WTC11 (cell line): ENCODE data around the gene TMEM271. TPM values are rescaled to one million over a fixed set of nuclear protein-coding genes. Genes with fewer than 3 reads are reported as not detected.

Source experiments
- ATAC-seq: fragments of 200-7000 bp; cut with Tn5 transposase; 2 replicates; pipeline ENCODE4 v1.10.0; 2021; ENCODE audit warnings: mild to moderate bottlenecking, moderate library complexity
- CTCF ChIA-PET: fragments of 300-600 bp; sonication (Branson Sonifier 250); formaldehyde crosslinking; loops from one replicate; lab custom pipeline; 2021; ENCODE audit warnings: antibody characterized with exemption; lab: Charles Lee
- POLR2A ChIA-PET: fragments of 350-600 bp; sonication (Branson Sonifier 250); formaldehyde crosslinking; loops from one replicate; lab custom pipeline; 2021; ENCODE audit warnings: antibody characterized with exemption; lab: Charles Lee
- DNase-seq: peaks from one replicate; pipeline ENCODE4 v3.0.0; 2021; ENCODE audit warnings: low spot score
- H3K27ac Mint-ChIP-seq: 2 replicates; pipeline ENCODE4 v1.8.0; 2021; ENCODE audit warnings: mixed read lengths
- H3K27me3 Mint-ChIP-seq: 2 replicates; pipeline ENCODE4 v1.8.0; 2021; ENCODE audit warnings: low read depth, mild to moderate bottlenecking, moderate library complexity, mixed read lengths
- H3K36me3 Mint-ChIP-seq: 2 replicates; pipeline ENCODE4 v1.8.0; 2021; ENCODE audit warnings: mixed read lengths
- H3K4me1 Mint-ChIP-seq: 2 replicates; pipeline ENCODE4 v1.8.0; 2022; ENCODE audit warnings: mixed read lengths
- H3K4me3 Mint-ChIP-seq: 2 replicates; pipeline ENCODE4 v1.8.0; 2021; ENCODE audit warnings: mild to moderate bottlenecking, moderate library complexity, mixed read lengths
- H3K9me3 Mint-ChIP-seq: 2 replicates; pipeline ENCODE4 v1.8.0; 2021; ENCODE audit warnings: mixed read lengths
- CREB1 ChIP-seq: sonication (generic); formaldehyde crosslinking; IDR thresholded peaks from 2 replicates; pipeline ENCODE4 v1.8.0; 2023; ENCODE audit warnings: mild to moderate bottlenecking, missing genetic modification reagents
- ERG ChIP-seq: fragments of 250-450 bp; sonication (Bioruptor Pico); IDR thresholded peaks from 2 replicates; pipeline ENCODE4 v1.8.0; 2021; ENCODE audit warnings: mild to moderate bottlenecking
- ESRRA ChIP-seq: sonication (generic); formaldehyde crosslinking; IDR thresholded peaks from 2 replicates; pipeline ENCODE4 v1.8.1; 2022; ENCODE audit warnings: mild to moderate bottlenecking, missing genetic modification reagents, borderline replicate concordance
- FOXJ3 ChIP-seq: sonication (generic); formaldehyde crosslinking; IDR thresholded peaks from 2 replicates; pipeline ENCODE4 v1.9.0; 2021; ENCODE audit warnings: missing genetic modification reagents, mild to moderate bottlenecking, borderline replicate concordance
- FOXP1 ChIP-seq: sonication (generic); formaldehyde crosslinking; IDR thresholded peaks from 2 replicates; pipeline ENCODE4 v1.8.0; 2022; ENCODE audit warnings: missing genetic modification reagents, mild to moderate bottlenecking, moderate library complexity, borderline replicate concordance
- GRHL2 ChIP-seq: fragments of 250-450 bp; sonication (Bioruptor Pico); IDR thresholded peaks from 2 replicates; pipeline ENCODE4 v1.8.0; 2022; ENCODE audit warnings: mild to moderate bottlenecking, moderate library complexity; ENCODE audit not compliant: insufficient replicate concordance, severe bottlenecking
- GTF2I ChIP-seq: fragments of 250-450 bp; sonication (Bioruptor Pico); conservative IDR thresholded peaks from 2 replicates; pipeline ENCODE4 v1.4.0; 2021; ENCODE audit warnings: mild to moderate bottlenecking
- NR1H2 ChIP-seq: sonication (generic); formaldehyde crosslinking; IDR thresholded peaks from 2 replicates; pipeline ENCODE4 v1.9.0; 2021; ENCODE audit warnings: mild to moderate bottlenecking, moderate library complexity, missing genetic modification reagents
- NR3C1 ChIP-seq: sonication (generic); formaldehyde crosslinking; conservative IDR thresholded peaks from 2 replicates; pipeline ENCODE4 v1.8.1; 2023; ENCODE audit warnings: low read depth, mild to moderate bottlenecking, missing genetic modification reagents
- PRDM15 ChIP-seq: sonication (generic); formaldehyde crosslinking; IDR thresholded peaks from 2 replicates; pipeline ENCODE4 v1.8.0; 2022; ENCODE audit warnings: missing genetic modification reagents
- PREB ChIP-seq: sonication (generic); formaldehyde crosslinking; IDR thresholded peaks from 2 replicates; pipeline ENCODE4 v1.8.1; 2022; ENCODE audit warnings: mild to moderate bottlenecking, missing genetic modification reagents, moderate library complexity, borderline replicate concordance
- SP1 ChIP-seq: sonication (generic); formaldehyde crosslinking; conservative IDR thresholded peaks from 2 replicates; pipeline ENCODE4 v1.8.1; 2022; ENCODE audit warnings: missing genetic modification reagents
- USF1 ChIP-seq: sonication (generic); formaldehyde crosslinking; IDR thresholded peaks from 2 replicates; pipeline ENCODE4 v1.8.0; 2022; ENCODE audit warnings: mild to moderate bottlenecking, missing genetic modification reagents
- USF2 ChIP-seq: sonication (generic); formaldehyde crosslinking; IDR thresholded peaks from 2 replicates; pipeline ENCODE4 v1.8.1; 2023; ENCODE audit warnings: mild to moderate bottlenecking, missing genetic modification reagents, moderate library complexity
- ZNF138 ChIP-seq: sonication (generic); formaldehyde crosslinking; conservative IDR thresholded peaks from 2 replicates; pipeline ENCODE4 v1.8.1; 2022; ENCODE audit warnings: mild to moderate bottlenecking, moderate library complexity, missing genetic modification reagents
- ZNF263 ChIP-seq: sonication (generic); formaldehyde crosslinking; IDR thresholded peaks from 2 replicates; pipeline ENCODE4 v1.8.1; 2022; ENCODE audit warnings: low read depth, mild to moderate bottlenecking, moderate library complexity, missing genetic modification reagents
- ZNF512 ChIP-seq: sonication (generic); formaldehyde crosslinking; IDR thresholded peaks from 2 replicates; pipeline ENCODE4 v1.8.1; 2022; ENCODE audit warnings: missing genetic modification reagents, borderline replicate concordance
- total RNA-seq: library from RNA; stranded (reverse); gene quantifications from 3 replicates; pipeline ENCODE4 v1.2.3, GENCODE V29; 2021

The TMEM271 gene
- total RNA-seq, 1 experiment from 2014 or later = 0.31 TPM

GRCh38 chr4:625631-626161 lies 49.6 kb upstream of the TMEM271 start:
- Mint-ChIP-seq H3K27ac (no peak overlapping the region), H3K4me3 (no peak overlapping the region), H3K4me1 (peaks cover 10% of the 10 kb centered on the region), H3K27me3 (peaks cover 3% of the 10 kb centered on the region; the same call in 1 of the 2 replicates), H3K36me3 (no peaks in the 10 kb centered on the region), H3K9me3 (no peaks in the 10 kb centered on the region)
- ATAC-seq (no peak), DNase-seq (peak; percentile 11)
- ChIA-PET POLR2A (no interaction called here), CTCF (interaction anchor here (0.5 to 1.9 kb wide), 4 partner anchors 10 to 58 kb away, joined by 4 to 5 read pairs (median 5); partner anchors contain the start of genes ATP5ME and MYL5)
- TF ChIP-seq ZNF263 (CRISPR knock-in tag) (no peak), GRHL2 (CRISPR knock-in tag) (no peak), PREB (no peak), ZNF512 (CRISPR knock-in tag) (no peak), GTF2I (CRISPR knock-in tag) (no peak), SP1 (CRISPR knock-in tag) (no peak), CREB1 (no peak), NR1H2 (CRISPR knock-in tag) (no peak), ERG (CRISPR knock-in tag) (no peak), ZNF138 (CRISPR knock-in tag) (no peak), ESRRA (CRISPR knock-in tag) (no peak), PRDM15 (no peak)
- TF ChIP-seq, all 79 proteins: peak for 0

- CTCF ChIA-PET = interaction anchor here (0.9 to 1.9 kb wide), 7 partner anchors 11 to 59 kb away, joined by 3 to 10 read pairs (median 5); partner anchors contain the start of genes ATP5ME and MYL5
- peak; percentile 61 for ATAC-seq
- no peaks in the 10 kb centered on the region for H3K9me3 Mint-ChIP-seq
These were observed 48.9 kb upstream of the TMEM271 start, which contains the start of gene PDE6B for GRCh38 chr4:624705-625590. PDE6B (plus strand) TSS chr4:625573; CDS start chr4:625627, 54 bp downstream.

More at GRCh38 chr4:624705-625590, 48.9 kb upstream of the TMEM271 start, which contains the start of gene PDE6B:
- Mint-ChIP-seq H3K36me3 (no peaks in the 10 kb centered on the region), H3K27me3 (peaks cover 7% of the 10 kb centered on the region; the same call in 1 of the 2 replicates), H3K4me1 (peaks cover 10% of the 10 kb centered on the region), H3K27ac (no peak within 1 kb of the TSS), H3K4me3 (no peak within 1 kb of the TSS)
- DNase-seq = peak; percentile 38
- TF ChIP-seq NR3C1 (CRISPR knock-in tag) = no peak
- TF ChIP-seq NR1H2 (CRISPR knock-in tag) = no peak
- peak; percentile 80 for TF ChIP-seq USF2 (CRISPR knock-in tag)
- no peak for TF ChIP-seq FOXJ3 (CRISPR knock-in tag)
- TF ChIP-seq ZNF512 (CRISPR knock-in tag) = no peak
- 0 out of 2 replicates have a peak, but pooled peaks have one; percentile 56 for TF ChIP-seq FOXP1 (CRISPR knock-in tag)
- TF ChIP-seq USF1 (CRISPR knock-in tag) = peak; percentile 68
- POLR2A ChIA-PET = interaction anchor here (0.5 kb wide), 1 partner anchor 1435 kb away, joined by 3 read pairs; no protein-coding TSS in a partner anchor
